Hematopoietic multipotent progenitor cell treated with erythropoietin and hydrocortisone succinate and interleukin-3 and kit ligand, for 17 days (in vitro differentiated cells): Measurements from ENCODE around the gene CCR6.

Source experiments
- DNase-seq: peaks from one replicate; pipeline ENCODE4 v3.0.0-alpha.2; 2015; ENCODE audit warnings: low spot score

Gene CCR6

GRCh38 chr6:167098825-167099225, 24.1 kb upstream of the CCR6 start:
- DNase-seq = no peak

- no peak for DNase-seq
Observed at GRCh38 chr6:167099707-167100106, 23.2 kb upstream of the CCR6 start.

DNA sequence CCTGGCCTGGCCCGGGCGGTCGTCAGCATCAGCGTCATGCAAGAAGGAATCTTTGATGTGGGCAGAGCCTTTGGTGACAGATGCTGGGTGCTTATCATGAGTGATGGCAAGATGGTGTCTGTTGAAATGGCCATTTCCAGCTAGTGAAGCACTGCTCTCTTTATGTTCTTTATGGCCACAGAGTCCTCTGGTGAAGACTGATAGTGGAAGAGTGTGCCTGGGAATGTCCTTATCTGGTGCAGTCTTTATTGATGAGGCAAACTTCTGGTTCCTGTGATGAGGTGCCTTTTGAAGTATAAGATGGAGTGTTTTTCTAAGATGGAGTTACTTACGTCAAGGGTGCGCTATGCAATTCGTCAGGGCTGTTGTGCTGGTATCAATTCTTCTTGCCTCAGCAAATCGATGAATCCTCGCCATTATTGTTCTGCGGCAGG, 22.6 kb upstream of the CCR6 start:
- DNase-seq = no peak

- DNase-seq = no peak
Observed at GRCh38 chr6:167102318-167102717, 20.6 kb upstream of the CCR6 start.

GRCh38 chr6:167103041-167103891, 19.6 kb upstream of the CCR6 start:
- DNase-seq = no peak

GRCh38 chr6:167104388-167104787, 18.5 kb upstream of the CCR6 start:
- DNase-seq = no peak

DNA sequence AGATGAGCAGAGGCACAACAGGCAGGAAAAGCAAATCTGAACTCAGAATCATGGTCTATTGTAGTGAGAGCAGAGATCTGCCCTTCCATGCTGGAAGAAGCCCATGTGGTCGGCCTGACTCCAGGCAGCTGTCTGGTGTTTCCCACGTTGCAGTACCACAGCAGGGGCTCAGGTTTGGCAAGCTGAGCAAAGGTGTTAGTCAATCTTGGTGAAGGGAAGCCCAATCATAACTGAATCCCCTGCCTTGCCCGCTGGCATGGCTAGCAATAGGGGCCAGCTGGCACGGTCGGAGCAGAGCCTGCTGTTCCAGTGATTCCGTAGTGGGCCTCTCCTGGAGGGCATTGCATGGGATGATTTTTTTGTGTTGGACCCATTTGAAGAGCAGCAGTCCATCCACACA, 17.8 kb upstream of the CCR6 start:
- DNase-seq = no peak

DNA sequence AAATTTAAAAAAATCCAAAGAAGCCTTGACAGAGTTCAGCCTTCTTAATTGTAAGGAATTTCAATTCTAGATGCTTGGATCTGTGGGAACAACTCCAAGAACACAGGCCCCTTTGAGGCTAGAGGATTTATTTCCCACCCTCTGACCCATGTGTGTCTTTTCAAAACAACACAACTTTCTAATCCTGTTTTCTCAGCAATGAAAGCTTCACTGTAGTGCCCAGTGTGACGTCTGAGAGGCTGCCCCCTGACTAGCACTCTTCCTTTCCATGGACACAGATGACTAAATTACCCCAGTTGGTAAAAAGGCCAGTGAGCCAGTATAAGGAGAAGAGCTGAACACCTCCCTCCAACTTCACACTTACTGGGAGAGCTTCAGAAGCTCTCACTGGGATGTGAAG, 16.5 kb upstream of the CCR6 start:
- no peak for DNase-seq

GRCh38 chr6:167107787-167108186, 15.1 kb upstream of the CCR6 start:
- DNase-seq = no peak

DNA sequence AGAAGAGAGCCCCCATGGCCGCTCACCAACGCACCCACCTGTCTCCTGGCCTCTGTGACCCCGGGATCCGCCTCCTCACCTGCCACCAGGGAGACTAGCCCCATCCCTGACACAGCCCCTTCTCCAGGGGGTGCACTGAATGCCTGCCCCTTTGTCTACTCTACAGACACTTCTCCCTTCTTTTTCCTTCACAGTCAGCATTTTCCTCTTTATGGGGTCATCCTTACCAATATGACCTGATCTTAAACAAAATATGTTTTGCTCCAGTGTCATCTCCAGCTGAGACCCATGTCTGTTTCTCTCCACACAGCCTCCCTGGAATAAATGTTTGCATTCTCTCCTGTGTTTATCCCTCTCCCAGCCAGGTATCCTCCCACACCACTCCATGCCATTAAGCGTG, 14.6 kb upstream of the CCR6 start:
- DNase-seq = no peak

- no peak for DNase-seq
Observed at GRCh38 chr6:167109651-167110050, 13.2 kb upstream of the CCR6 start.

- DNase-seq = no peak
Observed at GRCh38 chr6:167111597-167111996, 11.3 kb upstream of the CCR6 start.

GRCh38 chr6:167112421-167112820, 10.5 kb upstream of the CCR6 start:
- DNase-seq = no peak

DNA sequence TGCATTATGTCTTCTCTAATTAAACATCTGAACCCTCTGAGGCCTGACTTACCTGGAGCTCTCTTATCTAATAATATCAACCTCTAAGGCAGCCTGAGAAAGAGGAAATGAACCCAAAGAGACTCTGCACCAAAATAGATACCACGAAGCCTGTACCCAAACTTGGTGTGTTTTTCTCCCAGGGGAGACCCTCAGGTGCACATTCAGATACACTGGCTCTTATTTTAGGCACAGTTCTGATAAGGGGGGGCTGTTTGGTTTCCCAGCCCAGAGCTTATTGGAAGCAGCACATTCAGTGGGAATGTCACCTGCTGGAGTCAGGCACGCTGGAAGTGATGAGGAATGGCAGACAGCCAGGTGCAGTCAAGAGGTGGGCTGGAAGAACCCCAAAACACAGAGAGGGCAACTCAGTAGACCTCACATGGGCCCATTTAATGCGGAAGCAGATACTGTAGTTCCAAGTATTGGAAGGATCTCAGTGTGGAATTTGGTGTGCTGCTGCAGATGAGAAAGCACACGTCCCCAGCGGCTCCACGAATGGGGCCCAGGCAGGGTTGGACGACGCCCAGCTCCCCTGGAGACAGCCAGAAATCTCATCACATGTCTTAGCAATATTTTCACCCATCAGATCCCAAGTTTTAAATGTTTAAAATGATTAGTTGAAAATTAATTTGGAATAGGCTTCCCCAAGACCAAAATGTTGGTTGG, 9.7 kb upstream of the CCR6 start:
- DNase-seq = no peak

DNA sequence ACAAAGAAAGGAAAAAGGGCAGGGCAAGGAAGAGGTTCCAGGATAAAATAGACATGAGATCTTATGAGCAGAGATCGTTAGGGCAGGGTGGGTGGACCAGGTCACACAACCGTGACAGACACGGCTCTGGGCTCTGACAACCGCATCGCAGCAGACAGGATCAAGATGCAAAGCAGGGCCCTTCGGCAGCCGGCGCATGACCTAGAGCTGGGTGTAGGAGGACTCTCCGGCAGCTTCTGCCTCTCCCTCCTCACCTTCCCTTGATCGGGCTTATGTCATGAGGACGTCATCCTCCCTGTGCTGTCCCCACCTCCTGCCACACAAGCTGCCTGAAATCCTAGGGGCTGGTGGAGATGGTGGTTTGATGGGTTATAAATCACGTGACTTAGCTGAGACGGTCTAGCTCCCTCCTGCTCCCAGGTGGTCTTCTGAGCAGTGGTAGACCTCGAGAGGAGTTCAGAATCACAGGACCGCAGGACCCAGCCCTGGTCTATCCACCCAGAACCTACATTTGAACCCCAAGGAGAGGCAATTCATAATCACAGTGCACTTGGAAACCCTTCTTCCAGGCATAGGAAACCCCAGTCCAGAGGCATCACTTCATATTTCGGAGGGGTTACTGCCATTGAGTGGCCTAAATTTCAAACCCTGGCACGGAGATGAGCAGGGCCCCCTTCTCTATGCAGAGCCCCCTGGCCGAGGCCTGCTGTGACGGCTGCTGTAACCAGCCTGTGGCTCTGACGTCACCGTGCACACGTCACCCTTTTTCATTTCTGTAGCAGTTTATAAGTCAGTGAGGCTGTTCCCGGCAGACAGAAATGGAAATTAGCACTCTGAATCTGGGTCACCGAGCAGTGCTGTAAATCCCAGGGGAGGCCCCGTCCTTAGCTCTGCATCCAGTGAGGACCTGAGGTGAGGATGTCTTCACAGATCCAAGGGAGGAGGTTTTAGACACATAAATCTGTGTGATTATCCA, 8.7 kb upstream of the CCR6 start:
- DNase-seq = no peak

GRCh38 chr6:167115054-167115453, 7.8 kb upstream of the CCR6 start:
- DNase-seq = no peak

GRCh38 chr6:167116109-167116837, 6.6 kb upstream of the CCR6 start:
- no peak for DNase-seq

DNA sequence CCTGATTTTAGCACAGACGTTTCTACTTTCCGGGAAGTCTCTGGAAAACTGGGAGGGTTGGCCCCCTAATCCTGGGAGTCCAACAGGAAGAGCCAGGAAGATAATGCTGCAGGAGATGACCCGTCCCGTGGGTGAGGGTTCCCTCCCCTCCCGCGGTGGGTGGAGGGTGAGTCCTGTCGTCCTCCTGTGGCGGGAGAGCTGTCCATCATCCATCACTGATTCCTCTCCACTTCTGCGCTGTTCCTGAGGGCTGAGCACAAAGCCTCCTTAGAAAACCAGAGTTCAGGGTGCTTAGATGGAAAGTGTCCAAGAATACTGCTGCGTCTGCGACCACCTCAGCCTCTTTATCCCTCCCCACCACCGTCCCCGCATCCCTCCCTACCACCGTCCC, 6.1 kb upstream of the CCR6 start:
- DNase-seq = no peak

- no peak for DNase-seq
Observed at GRCh38 chr6:167118006-167118405, 4.9 kb upstream of the CCR6 start.

GRCh38 chr6:167118839-167119238, 4.1 kb upstream of the CCR6 start:
- no peak for DNase-seq

DNA sequence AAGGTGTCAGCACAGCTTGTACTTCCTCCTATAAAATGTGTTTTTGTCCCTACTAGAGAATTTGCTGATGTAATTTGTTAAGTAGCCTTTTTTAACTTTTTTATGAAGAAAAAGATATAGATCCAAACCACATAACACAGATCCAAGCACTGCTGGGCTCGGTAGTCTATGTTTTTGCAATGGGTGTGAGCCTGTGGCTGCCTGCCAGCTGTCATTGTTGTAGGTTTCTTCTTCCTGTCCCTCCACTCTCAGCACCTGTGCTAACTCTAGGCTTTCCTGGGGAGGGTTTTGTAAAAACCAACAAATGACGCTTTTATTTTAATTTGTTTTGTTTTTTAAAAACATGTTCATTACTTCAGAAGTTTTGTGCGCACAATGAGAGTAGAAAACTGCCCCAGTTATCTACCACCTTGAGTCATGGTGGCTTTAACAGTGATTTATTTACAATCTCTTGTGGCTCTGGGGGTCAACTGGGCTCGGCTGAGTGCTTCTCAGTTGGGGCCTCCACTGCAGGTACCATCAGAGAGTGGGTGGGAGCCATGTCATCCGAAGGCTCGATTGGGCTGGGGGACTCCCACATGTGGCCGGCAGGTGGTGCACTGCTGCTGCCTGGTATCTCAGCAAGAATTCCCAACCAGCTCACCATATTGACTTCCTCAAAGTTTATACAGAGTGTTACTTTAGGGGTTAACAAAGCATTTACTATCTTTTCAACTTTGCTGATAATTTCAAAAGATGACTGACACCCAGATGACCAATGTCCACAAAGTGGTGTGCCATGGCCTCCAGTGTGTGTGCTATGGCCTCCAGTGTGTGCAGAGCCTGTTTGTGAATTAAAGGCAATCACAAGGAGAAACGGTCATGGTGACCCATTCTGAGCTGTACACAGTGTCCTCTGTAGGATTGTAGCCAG, 3.0 kb upstream of the CCR6 start:
- DNase-seq = no peak
